Colonic mucosa (tissue), 4 donors: Measurements from ENCODE around the gene PHETA1. TPM values are rescaled to one million over a fixed set of nuclear protein-coding genes. Genes with fewer than 3 reads are reported as not detected.

ENCODE experiments used
- DNase-seq: peaks from one replicate; pipeline ENCODE4 v3.0.0-alpha.2; 2020
- H3K27ac ChIP-seq: fragments of 200-600 bp; one replicate; pipeline ENCODE4 v1.8.0; 2021
- H3K27me3 ChIP-seq: fragments of 200-600 bp; one replicate; pipeline ENCODE4 v1.8.0; 2021
- H3K36me3 ChIP-seq: fragments of 200-600 bp; one replicate; pipeline ENCODE4 v1.8.0; 2021
- H3K4me1 ChIP-seq: fragments of 200-600 bp; one replicate; pipeline ENCODE4 v1.8.0; 2021; ENCODE audit warnings: mild to moderate bottlenecking
- H3K4me3 ChIP-seq: fragments of 200-600 bp; one replicate; pipeline ENCODE4 v1.8.0; 2021
- H3K9ac ChIP-seq, 2 donors: one replicate each; pipeline ENCODE4 v1.7.0; 2013; ENCODE audit warnings: control low read depth in 2 of 2, low read depth in 2 of 2, low read length in 2 of 2
- H3K9me3 ChIP-seq: fragments of 200-600 bp; one replicate; pipeline ENCODE4 v1.8.0; 2021
- CTCF ChIP-seq: fragments of 200-600 bp; IDR thresholded peaks from one replicate; pipeline ENCODE4 v1.8.0; 2022; ENCODE audit warnings: antibody characterized with exemption, mild to moderate bottlenecking
- intact Hi-C: fragments of 100-400 bp; cut with DNase I; formaldehyde crosslinking; loops from one replicate; pipeline ENCODE4 v1.14.1; 2022
- total RNA-seq, 2 donors: library from RNA; stranded (reverse); fragmentation: NEBNext Ultra II Directional in 1 of 2; extraction: Animal tissue kit (Norgen Biotek cat#: 25700) in 1 of 2; gene quantifications; one replicate each; pipeline ENCODE4 v1.2.1, GENCODE V29; 2021
- donor health status: healthy.
- donor health status: DM: no; HTN: no; CAD: no.
- donor health status: DM: no; HTN: no; CAD: no.

The PHETA1 gene
- total RNA-seq, 2 donors from 2014 or later: 21.8 to 43.6 TPM

- no peak for TF ChIP-seq CTCF
- Histone ChIP-seq H3K4me3 (no peak overlapping the region), H3K36me3 (no peaks in the 10 kb centered on the region), H3K27me3 (no peaks in the 10 kb centered on the region), H3K4me1 (no peaks in the 10 kb centered on the region), H3K9ac (no peak overlapping the region), H3K27ac (no peak overlapping the region), H3K9me3 (no peaks in the 10 kb centered on the region)
- intact Hi-C loops: no loop called here
- DNase-seq: no peak
Measured at GRCh38 chr12:111321317-111321716, 47.6 kb downstream of the PHETA1 start.

DNA sequence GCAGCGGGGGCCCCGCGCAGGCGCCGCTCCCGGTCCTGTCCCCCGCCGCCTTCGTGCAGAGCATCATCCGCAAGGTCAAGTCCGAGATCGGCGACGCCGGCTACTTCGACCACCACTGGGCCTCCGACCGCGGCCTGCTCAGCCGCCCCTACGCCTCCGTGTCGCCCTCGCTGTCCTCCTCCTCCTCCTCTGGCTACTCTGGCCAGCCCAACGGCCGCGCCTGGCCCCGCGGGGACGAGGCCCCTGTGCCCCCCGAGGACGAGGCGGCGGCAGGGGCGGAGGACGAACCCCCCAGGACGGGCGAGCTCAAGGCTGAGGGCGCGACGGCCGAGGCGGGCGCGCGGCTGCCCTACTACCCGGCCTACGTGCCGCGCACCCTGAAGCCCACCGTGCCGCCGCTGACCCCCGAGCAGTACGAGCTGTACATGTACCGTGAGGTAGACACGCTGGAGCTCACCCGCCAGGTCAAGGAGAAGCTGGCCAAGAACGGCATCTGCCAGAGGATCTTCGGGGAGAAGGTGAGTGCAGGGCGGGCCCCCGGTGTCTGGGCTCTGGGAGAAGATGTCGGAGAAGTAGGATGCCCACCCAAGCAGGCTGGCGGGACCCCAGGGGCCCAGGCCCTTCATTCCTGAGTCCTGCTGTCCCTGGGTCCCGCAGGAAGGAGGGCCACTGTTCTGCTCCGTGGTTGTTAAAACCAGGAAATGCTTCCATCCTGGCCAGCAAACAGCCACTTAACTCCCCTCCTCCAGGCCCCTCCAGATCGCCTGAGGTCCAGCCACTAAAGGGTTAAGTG, 48.4 kb downstream of the PHETA1 start:
- Histone ChIP-seq H3K27ac (no peak overlapping the region), H3K9ac (no peak overlapping the region), H3K27me3 (no peaks in the 10 kb centered on the region), H3K4me3 (no peak overlapping the region), H3K4me1 (no peaks in the 10 kb centered on the region), H3K36me3 (no peaks in the 10 kb centered on the region), H3K9me3 (no peaks in the 10 kb centered on the region)
- intact Hi-C loops: no loop called here
- no peak for TF ChIP-seq CTCF
- no peak for DNase-seq

DNA sequence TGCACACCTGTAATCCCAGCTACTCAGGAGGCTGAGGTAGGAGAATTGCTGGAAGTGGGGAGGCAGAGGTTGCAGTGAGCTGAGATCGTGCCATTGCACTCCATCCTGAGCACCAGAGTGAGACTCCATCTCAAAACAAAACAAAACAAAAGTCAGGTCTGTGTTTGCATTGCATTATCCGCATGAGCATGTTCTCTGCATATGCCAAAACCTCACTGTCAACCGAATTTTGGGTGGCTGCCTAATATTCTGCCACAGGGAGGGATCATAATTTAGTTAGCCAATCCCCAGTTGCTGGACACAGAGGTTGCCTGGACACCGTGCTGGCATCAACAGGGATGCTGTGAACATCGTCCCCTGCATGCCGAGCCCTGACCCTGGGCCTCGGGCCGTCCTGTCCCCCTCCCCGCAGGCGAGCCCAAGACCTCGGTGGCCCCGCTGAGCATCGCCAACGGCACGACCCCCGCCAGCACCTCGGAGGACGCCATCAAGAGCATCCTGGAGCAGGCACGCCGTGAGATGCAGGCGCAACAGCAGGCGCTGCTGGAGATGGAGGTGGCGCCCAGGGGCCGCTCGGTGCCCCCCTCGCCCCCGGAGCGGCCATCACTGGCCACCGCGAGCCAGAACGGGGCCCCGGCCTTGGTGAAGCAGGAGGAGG, 49.2 kb downstream of the PHETA1 start:
- TF ChIP-seq CTCF: no peak
- H3K9ac ChIP-seq: no peak overlapping the region
- H3K27me3 ChIP-seq: no peaks in the 10 kb centered on the region
- DNase-seq: no peak
- H3K27ac ChIP-seq: no peak overlapping the region
- intact Hi-C loops: loop anchor here (10.0 kb wide), 1 partner anchor 425 kb away; no protein-coding TSS in a partner anchor
- H3K4me3 ChIP-seq: no peak overlapping the region
- H3K4me1 ChIP-seq: no peaks in the 10 kb centered on the region
- no peaks in the 10 kb centered on the region for H3K36me3 ChIP-seq
- no peaks in the 10 kb centered on the region for H3K9me3 ChIP-seq

DNA sequence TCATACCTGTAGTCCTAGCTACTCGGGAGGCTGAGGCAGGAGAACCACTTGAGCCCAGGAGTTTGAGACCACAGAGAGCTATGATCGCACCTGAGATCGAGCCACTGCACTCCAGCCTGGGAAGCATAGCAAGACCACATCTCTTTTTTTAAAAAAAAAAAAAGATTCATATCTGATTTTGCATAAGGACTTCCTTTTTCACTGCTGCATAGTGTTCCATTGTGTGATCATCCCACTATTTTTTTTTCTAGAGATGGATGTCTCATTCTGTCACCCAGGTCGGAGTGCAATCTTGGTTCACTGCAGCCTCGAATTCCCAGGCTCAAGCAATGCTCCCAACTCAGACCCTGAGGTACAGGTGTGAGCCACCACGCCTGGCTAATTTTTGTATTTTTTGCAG, 50.4 kb downstream of the PHETA1 start:
- Histone ChIP-seq H3K9ac (no peak overlapping the region), H3K4me1 (no peaks in the 10 kb centered on the region), H3K27ac (no peak overlapping the region), H3K27me3 (no peaks in the 10 kb centered on the region), H3K36me3 (no peaks in the 10 kb centered on the region), H3K9me3 (no peaks in the 10 kb centered on the region), H3K4me3 (no peak overlapping the region)
- intact Hi-C loops: loop anchor here (10.0 kb wide), 1 partner anchor 424 kb away; no protein-coding TSS in a partner anchor
- DNase-seq: no peak
- TF ChIP-seq CTCF: no peak

GRCh38 chr12:111316671-111317070, 52.2 kb downstream of the PHETA1 start:
- TF ChIP-seq CTCF: no peak
- H3K4me3 ChIP-seq: no peak overlapping the region

More at GRCh38 chr12:111316671-111317070, 52.2 kb downstream of the PHETA1 start:
- H3K4me1 ChIP-seq: no peaks in the 10 kb centered on the region
- H3K9ac ChIP-seq: no peak overlapping the region
- H3K36me3 ChIP-seq: no peaks in the 10 kb centered on the region
- H3K27ac ChIP-seq: no peak overlapping the region
- intact Hi-C loops: loop anchor here (10.0 kb wide), 1 partner anchor 422 kb away; no protein-coding TSS in a partner anchor
- H3K27me3 ChIP-seq: no peaks in the 10 kb centered on the region
- no peak for DNase-seq
- no peaks in the 10 kb centered on the region for H3K9me3 ChIP-seq
